Nephron progenitor cell (in vitro differentiated cells): Measurements from ENCODE around the gene PRR16.

Source experiments
- DNase-seq: peaks from one replicate; pipeline ENCODE4 v3.0.0; 2021
- H3K27ac Mint-ChIP-seq: 2 replicates; pipeline ENCODE4 v1.8.0; 2021; ENCODE audit warnings: mild to moderate bottlenecking, moderate library complexity, mixed read lengths
- H3K27me3 Mint-ChIP-seq: 2 replicates; pipeline ENCODE4 v1.8.0; 2021; ENCODE audit warnings: mild to moderate bottlenecking, low read depth, mixed read lengths; ENCODE audit not compliant: poor library complexity
- H3K36me3 Mint-ChIP-seq: 2 replicates; pipeline ENCODE4 v1.8.0; 2021; ENCODE audit warnings: low read depth, mixed read lengths
- H3K4me1 Mint-ChIP-seq: 2 replicates; pipeline ENCODE4 v1.8.0; 2021; ENCODE audit warnings: mixed read lengths
- H3K4me3 Mint-ChIP-seq: 2 replicates; pipeline ENCODE4 v1.8.0; 2021; ENCODE audit warnings: mild to moderate bottlenecking, moderate library complexity, mixed read lengths
- H3K9me3 Mint-ChIP-seq: 2 replicates; pipeline ENCODE4 v1.8.0; 2021; ENCODE audit warnings: mild to moderate bottlenecking, moderate library complexity, mixed read lengths
- CTCF ChIP-seq: fragments of 200-600 bp; sonication (generic); IDR thresholded peaks from 2 replicates; pipeline ENCODE4 v1.5.0; 2021; ENCODE audit warnings: antibody characterized with exemption

Gene PRR16

GRCh38 chr5:120512791-120513650 lies 48.9 kb downstream of the PRR16 start:
- peaks cover 17% of the 10 kb centered on the region for H3K4me1 Mint-ChIP-seq
- no peaks in the 10 kb centered on the region for H3K27me3 Mint-ChIP-seq
- no peak overlapping the region for H3K27ac Mint-ChIP-seq
- H3K4me3 Mint-ChIP-seq, result no peak overlapping the region
- H3K9me3 Mint-ChIP-seq, result no peaks in the 10 kb centered on the region
- no peak for TF ChIP-seq CTCF
- H3K36me3 Mint-ChIP-seq, result no peaks in the 10 kb centered on the region
- DNase-seq, result no peak

- no peak for TF ChIP-seq CTCF
- DNase-seq, result no peak
- Mint-ChIP-seq H3K27ac (no peak overlapping the region), H3K36me3 (no peaks in the 10 kb centered on the region), H3K4me1 (peaks cover 12% of the 10 kb centered on the region), H3K27me3 (no peaks in the 10 kb centered on the region), H3K9me3 (no peaks in the 10 kb centered on the region), H3K4me3 (no peak overlapping the region)
These were observed 52.7 kb downstream of the PRR16 start for GRCh38 chr5:120516805-120517204.

GRCh38 chr5:120517607-120518252 lies 53.6 kb downstream of the PRR16 start:
- TF ChIP-seq CTCF, result no peak
- no peaks in the 10 kb centered on the region for H3K27me3 Mint-ChIP-seq
- peaks cover 6% of the 10 kb centered on the region for H3K4me1 Mint-ChIP-seq
- no peaks in the 10 kb centered on the region for H3K9me3 Mint-ChIP-seq
- H3K27ac Mint-ChIP-seq, result no peak overlapping the region
- no peaks in the 10 kb centered on the region for H3K36me3 Mint-ChIP-seq
- DNase-seq, result no peak
- no peak overlapping the region for H3K4me3 Mint-ChIP-seq

- Mint-ChIP-seq H3K4me1 (peaks cover 6% of the 10 kb centered on the region), H3K36me3 (no peaks in the 10 kb centered on the region), H3K27ac (no peak overlapping the region), H3K27me3 (no peaks in the 10 kb centered on the region), H3K4me3 (no peak overlapping the region), H3K9me3 (no peaks in the 10 kb centered on the region)
- TF ChIP-seq CTCF, result no peak
- no peak for DNase-seq
These were observed 54.5 kb downstream of the PRR16 start for GRCh38 chr5:120518581-120518980.

- no peak for DNase-seq
- Mint-ChIP-seq H3K4me3 (no peak overlapping the region), H3K36me3 (no peaks in the 10 kb centered on the region), H3K4me1 (no peaks in the 10 kb centered on the region), H3K9me3 (no peaks in the 10 kb centered on the region), H3K27me3 (no peaks in the 10 kb centered on the region), H3K27ac (no peak overlapping the region)
- TF ChIP-seq CTCF, result no peak
These were observed 63.2 kb downstream of the PRR16 start for GRCh38 chr5:120527251-120527650.
